ENCODE measurements around the gene OR9G4.

OR9G4 gene

DNA sequence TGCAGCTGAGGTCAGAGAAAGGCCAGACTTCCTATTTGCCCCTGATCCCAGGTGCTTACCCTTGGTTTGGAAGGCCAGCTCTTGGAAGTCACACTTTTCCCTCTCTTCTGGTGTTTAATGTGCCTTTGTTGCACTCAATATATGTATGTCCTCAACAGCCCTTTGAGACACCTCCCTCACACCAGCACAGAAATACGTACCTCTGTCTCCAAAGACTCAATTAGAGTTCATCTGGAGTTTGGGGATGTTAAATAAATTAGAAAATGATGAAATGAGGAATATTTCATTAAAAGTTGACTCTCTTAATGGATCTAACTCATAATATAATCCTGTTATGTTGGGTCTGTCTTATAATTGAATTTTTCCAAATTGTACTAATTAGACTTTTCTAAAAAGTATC lies at the start of gene OR9G4:
Gene OR9G4 (minus strand): TSS at position 101 of the 400 bp plus-strand sequence. CDS start 4,931 bp downstream, outside the sequence.
- DNase-seq = no peak

DNA sequence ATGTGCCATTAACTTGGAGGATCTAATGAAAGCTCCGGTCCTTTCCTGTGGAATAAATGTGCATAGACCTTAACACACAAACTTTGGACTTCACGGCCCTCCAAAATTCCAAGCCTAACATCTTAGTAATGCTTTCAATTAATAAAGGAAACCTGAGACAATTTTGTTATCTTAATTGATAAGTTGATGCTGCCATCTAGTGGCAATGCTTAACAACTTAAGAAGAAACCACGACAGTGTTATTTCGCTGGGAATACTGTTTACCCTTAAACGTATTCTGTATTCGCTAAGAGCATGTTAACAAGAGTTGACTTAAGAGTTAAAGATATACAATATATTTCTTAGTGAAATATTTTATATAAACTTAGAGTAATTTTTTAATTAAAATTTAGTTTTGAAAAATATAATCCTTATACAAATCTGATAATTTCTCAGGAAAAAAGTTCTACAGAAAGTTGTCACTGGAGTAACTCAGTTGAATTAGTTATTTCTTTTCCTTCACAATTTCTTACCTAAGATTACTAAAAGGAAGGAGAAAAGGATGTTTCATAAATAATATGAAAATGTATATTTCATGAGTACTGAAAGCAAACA lies 35.0 kb upstream of the OR9G4 start:
- no peak for DNase-seq

DNA sequence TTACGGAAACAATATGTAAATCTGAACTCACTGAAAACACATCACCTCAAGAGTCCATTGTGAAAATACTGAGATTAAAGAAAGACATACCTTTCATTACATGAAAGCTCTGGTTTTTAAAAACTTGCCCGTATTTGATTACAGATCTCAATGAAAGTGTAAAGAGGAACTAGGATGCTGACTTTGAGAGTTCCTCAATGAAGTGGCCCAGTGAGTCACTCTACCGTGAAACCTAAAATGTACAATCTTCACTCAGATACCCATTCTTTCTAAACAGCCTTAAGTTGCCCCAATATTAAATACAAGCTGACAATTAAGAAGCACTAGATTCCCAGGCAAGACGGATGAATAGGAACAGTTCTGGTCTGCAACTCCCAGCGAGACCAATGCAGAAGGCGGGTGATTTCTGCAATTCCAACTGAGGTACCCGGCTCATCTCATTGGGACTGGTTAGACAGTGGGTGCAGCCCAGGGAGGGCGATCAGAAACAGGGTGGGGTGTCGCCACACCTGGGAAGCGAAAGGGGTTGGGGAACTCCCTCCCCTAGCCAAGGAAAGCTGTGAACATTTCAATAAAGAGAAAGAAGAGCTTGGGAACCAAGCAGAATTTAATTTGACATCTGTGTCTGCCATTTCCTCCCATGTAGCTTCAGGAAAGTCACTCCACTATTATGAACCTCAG lies 33.8 kb upstream of the OR9G4 start:
- DNase-seq = no peak

DNA sequence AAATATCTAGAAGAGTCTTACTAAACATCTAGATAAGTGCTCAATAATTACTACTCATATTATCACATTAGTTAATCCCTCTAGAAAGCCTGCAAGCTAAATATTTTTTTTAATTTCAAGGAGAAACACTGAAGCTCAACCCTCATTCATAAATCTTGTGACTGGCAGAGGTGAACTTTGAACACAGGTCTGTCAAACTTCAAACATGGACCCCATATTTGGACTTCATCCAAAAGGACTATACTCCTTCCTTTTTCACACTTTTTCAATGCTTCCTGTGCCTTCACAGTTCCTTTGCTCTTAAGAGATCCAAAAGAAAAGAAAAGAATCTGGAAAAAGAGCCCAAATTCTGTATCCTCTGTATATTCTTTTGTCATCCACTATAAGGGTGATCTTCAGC lies 28.3 kb upstream of the OR9G4 start:
- no peak for DNase-seq

DNA sequence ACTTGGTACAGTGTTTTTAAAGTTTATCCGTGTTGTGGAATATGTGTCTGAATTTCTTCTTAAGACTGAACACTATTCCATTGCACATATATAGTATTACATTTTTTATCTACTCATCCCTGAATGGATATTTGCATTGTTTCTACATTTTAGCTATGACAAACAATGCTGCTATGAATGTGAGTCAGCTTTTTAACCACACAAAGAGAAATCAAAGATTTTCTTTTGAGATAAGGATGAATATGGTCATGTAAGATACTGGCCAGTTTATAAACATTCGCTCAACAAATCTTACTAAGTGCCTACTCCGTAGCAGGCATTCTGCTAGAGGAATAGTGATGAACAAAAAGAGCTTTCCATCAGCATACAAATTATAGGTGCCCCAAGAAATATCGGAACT lies 16.5 kb upstream of the OR9G4 start:
- DNase-seq = no peak

DNA sequence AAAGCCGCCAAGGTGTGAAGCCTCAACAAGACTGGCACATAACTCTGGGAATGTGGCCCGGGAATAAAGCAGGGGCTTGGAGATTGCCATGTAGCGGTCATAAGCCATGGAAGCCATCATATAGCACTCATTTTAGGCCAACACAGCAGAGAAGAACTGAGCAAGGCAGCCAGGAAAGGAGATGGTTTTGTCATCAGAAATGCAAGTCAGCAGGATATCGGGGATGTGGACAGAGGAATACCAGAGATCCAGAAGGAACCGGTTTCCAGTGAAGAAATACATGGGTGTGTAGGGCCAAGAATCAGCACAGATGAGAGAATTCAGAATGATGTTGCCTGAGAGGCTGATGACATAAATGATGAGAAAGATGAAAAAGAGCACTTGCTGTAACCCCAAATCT lies 3.0 kb upstream of the OR9G4 start:
- DNase-seq = no peak

DNA sequence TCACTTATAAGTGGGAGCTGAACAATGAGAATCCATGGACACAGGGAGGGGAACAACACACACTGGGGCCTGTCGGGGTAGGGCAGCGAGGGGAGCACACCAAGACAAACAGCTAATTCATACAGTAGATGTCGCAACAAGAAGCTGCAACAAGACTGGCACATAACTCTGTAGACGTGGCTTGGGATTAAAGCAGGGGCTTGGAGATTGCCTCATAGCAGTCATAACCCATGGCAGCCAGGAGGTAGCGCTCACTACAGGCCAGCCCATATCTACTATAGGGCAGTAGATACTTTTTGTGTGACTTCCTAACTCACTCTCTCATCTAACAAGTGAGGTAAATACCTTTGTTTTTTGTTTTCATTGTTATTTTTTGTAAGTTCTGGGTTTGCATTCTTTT lies 1.7 kb upstream of the OR9G4 start:
- DNase-seq = no peak

DNA sequence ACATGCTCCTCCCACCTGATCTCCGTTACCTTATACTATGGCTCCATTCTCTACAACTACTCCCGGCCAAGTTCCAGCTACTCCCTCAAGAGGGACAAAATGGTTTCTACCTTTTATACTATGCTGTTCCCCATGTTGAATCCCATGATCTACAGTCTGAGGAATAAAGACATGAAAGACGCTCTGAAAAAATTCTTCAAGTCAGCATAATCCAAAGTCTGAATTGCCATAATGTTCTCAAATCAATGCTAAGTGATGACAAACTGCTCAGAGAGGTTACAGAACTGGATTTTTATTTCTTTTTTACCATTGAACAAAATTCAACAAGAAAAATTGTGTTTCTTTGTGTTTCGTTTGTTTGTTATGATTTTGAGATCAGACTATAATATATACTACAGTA lies 7.6 kb downstream of the OR9G4 start:
- DNase-seq = no peak

DNA sequence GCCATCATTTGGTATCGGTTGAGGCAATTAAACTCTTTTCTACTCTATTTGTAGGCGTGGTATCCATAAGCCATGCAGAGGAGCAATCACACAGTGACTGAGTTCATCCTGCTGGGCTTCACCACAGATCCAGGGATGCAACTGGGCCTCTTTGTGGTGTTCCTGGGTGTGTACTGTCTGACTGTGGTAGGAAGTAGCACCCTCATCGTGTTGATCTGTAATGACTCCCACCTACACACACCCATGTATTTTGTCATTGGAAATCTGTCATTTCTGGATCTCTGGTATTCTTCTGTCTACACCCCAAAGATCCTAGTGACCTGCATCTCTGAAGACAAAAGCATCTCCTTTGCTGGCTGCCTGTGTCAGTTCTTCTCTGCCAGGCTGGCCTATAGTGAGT lies 8.4 kb downstream of the OR9G4 start:
- DNase-seq = no peak

DNA sequence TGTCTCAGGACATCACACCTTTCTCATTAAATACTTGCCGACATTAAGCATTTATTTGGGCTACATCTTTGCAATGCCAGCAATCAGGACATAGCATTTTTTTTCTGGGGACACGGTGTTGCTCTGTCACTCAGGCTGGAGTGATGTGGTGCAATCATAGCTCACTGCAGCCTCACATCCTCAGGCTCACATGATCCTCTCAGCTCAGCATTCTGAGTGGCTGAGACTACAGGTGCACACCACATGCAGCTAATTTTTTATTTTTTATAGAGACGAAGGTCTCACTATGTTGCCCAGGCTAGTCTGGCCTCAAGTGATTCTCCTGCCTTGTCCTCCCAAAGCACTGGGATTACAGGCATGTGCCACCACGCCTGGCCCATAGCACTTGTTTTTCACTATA lies 28.0 kb downstream of the OR9G4 start:
- DNase-seq = no peak

DNA sequence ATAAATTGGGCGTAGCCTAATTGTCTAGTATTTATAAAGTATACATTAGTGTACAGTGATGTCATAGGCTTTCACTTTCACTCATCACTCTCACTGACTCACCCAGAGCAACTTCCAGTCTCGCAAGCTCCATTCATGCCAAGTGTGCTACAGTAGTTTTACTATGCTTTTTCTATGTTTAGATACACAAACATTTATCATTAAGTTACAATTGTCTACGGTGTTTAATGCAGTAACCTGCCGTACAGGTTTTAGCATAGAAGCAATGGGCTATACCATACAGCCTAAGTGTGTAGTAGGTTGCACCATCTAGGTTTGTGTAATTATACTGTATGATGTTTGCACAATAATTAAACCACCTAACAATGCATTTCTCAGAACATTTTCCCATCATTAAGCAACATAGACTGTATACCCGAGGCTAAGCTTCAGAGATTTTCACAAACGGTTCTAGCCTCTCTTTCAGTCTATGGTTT lies 32.1 kb downstream of the OR9G4 start:
- no peak for DNase-seq

DNA sequence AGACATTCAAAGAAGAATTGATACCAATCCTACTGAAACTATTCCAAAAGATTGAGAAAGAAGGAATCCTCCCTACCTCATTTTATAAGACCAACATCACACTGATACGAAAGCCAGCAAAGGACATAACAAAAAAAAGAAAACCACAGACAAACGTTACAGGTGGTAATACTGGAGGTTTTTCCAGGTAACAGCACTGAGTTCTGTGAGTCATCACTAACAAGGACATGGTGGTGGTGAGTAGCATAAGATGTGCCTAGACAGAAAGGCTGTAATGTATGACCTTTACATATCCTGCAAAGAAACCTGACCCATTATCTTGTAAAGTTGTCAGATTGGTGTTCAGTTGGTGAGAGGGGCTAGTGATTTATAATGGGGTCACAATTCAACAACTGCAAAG lies 34.3 kb downstream of the OR9G4 start:
- no peak for DNase-seq

DNA sequence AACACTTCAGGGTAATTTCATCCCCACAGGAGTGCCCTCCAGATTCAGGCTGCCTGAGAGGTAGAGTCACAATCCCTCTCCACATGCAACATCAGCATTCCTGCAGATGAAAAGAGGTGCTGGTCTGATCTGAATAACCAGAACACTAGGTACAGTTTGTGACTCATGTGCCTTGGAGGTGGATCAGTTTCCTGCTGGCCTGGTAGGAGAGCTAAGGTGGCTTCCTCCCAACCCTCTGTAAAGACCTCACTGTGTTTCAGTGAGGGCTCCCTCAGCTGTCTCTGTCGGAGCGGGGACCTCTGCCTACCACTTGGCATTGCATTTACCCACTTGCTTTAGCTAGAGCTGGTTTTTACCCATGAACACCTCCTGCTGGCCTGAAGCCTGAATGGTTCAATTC lies 42.0 kb downstream of the OR9G4 start:
- no peak for DNase-seq

DNA sequence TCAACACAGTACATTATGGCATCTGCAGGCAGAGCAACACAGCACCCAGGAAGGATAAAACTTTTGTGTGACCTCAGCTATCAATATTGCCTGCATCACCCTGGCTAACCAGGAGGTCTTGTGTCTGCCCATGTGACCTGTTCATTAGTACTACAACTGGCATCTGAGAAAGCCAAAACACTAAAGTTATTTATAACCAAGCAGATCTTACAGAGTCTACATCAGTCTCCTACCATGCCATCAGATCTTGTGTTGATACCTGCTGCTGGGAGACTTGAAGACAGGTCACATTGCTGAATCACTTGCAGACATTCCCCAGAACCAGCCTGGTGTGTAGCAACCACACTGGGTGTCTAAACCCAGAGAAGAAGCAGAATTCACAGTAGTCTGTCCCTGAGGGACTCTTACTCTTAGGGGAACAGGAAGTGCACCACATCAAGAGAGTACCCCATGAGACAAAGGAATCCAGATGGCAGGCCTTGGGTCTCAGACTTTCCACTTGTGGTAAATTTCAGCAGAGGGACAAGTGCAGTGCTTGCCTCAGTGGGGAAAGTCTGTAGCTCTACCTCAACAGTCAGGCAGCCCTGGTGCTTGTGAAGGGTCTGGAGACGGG lies 42.6 kb downstream of the OR9G4 start:
- no peak for DNase-seq

DNA sequence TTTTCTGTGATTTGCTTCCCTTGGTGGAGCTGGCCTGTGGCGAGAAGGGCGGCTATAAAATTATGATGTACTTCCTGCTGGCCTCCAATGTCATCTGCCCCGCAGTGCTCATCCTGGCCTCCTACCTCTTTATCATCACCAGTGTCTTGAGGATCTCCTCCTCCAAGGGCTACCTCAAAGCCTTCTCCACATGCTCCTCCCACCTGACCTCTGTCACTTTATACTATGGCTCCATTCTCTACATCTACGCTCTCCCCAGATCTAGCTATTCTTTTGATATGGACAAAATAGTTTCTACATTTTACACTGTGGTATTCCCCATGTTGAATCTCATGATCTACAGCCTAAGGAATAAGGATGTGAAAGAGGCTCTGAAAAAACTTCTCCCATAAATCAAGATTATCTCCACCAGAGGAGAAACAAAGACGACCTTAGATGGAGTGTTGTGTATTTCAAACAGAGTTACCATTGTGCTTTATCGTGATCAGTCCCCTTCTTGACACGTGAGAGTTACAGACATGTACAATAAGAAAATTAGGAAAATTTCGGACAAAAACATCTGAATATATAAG lies 47.5 kb downstream of the OR9G4 start:
- no peak for DNase-seq

DNA sequence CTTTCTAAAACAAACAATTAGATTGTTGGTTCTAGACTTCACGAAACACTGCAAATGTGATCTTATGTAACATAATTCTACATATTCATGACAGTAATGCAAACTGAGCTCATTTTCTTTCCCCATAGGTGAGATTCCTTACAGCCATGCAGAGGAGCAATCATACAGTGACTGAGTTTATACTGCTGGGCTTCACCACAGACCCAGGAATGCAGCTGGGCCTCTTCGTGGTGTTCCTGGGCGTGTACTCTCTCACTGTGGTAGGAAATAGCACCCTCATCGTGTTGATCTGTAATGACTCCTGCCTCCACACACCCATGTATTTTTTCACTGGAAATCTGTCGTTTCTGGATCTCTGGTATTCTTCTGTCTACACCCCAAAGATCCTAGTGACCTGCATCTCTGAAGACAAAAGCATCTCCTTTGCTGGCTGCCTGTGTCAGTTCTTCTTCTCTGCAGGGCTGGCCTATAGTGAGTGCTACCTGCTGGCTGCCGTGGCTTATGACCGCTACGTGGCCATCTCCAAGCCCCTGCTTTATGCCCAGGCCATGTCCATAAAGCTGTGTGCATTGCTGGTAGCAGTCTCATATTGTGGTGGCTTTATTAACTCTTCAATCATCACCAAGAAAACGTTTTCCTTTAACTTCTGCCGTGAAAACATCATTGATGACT lies 48.1 kb downstream of the OR9G4 start:
- DNase-seq = no peak

DNA sequence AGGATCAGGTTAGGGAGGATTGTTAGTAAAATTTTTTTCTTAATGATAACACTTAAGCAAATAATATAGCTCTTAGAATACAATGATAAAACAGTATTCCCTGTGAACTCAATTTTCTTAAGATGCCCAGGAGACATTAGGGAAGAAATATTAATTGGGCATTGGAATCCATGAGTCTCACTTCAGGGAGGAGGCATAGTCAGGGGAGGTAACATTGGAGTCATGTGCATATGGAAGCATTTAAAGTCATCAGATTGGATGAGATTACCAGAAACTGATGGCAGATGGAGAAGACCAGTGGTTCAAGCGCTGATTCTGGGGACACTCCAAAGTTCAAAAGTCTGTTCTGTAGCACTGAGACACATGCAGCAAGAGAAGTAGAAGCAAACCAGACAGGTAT lies 49.7 kb downstream of the OR9G4 start, which contains the start of gene OR9G1:
Gene OR9G1 (plus strand): TSS at position 301 of the 400 bp plus-strand sequence. CDS start 1,293 bp downstream, outside the sequence.
- DNase-seq = no peak

DNA sequence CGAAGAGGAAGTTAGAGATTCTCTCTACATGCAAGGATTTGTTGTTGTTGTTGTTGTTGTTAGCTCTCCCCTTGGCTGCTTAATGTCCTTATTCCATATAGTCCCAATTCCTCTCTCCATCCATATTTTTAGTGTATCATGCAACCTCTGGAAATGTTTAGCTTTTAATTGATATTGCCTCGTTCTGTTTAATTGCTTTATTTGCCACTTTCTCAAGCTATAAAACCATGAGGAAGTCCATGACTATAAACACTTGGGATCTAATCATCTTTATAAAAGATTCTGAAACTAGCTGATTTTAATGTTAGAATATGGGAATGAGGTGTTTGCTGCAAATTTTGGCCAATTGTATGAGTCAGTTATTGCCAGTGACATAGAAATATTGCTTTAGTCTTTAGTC lies 55.1 kb downstream of the OR9G4 start:
- no peak for DNase-seq
